Activated CD8-positive, alpha-beta memory T cell treated with anti-CD3 and anti-CD28 coated beads, Interleukin-2, amount 50 U/mL, for 24 hours (primary cell): Measurements from ENCODE around the gene SNX3.

Experiments
- DNase-seq: peaks from one replicate; pipeline ENCODE4 v3.0.0-alpha.2; 2020; ENCODE audit errors: extremely low read depth

The SNX3 gene

DNA sequence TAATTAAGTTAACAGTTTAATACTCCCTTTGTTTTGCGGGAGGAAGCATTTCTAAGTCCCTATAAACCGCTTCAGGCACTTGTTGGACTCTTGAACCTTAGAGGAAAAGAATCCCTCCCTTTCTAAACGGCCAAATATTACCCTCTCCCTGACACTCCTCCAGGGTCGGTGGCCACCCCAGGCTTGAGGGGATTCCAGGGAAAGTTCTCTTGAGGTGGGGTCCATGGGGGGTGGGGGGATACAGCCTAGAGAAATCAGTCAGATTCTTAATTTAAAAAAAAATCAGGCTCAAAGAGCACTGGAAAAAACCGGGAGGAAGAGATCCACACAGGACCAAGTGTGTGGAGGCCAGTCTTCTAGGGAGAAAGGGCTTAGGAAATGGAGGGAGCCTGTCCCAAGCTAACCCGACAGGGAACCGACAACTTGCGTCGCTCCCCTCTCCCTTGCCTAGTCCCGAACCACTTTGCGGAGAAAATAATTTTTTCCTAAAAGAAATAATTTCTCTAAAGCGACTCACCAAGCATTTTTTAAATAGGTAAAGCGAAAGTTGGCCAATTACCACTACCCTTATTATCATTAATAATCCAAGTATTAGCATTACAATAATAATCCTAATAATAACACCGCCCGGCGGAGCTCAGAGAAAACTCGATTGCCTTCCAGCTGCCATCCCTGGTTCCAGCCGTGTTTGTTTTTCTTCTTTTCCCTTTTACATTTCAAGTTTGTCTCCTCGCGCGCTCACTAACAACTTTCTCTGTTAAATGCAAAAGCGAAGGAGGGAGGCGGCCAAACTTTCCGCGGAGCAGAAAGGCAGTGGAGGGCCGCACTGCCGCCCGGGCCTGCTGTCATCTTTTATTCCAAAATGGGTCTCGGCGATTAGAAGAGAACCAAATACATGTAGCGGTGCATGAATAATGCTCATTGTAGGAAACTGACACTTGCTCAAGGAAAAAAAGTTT lies 90.2 kb downstream of the SNX3 start:
- no peak for DNase-seq

DNA sequence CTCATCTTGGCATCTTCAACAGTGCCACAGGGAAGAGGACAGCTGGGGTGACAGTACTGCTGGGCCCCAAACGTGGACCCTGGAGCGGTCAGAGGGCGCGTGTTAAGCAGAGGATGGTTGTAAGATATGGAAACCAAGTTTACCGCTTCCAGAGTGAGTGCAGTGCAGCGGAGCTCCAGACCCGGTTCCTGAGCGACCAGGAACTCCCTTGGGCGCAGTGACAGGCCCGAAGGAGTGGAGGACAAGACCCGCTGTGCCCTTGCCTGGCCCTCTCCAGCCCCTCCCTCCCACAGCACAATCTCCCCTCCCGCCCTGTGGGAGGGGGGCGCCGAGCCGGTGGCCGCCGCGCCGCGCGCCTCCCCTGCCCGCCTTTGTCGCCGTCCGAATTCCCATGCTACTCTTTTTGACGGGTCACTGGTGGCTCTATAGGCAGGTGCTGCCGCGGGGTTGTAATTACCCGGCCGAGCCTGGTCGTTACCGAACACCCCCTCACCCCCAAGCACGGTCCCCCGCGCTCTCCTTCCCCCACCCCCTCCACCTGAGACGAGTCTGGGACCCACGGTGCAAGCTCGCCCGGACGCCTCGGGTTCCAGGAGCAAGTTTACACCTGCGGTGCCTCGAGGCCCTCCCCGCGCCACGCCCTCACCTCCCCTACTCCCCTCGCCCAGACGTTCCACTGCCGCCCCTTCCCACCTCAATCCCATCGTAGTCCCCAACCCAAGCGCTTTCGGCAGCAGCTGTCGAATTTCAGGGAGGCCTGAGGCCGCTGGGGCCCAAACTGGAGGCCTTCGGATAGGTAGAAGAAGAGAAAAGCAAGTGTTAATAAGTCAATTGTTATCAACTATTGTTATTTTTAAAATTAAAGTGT lies 91.1 kb downstream of the SNX3 start:
- DNase-seq: no peak

DNA sequence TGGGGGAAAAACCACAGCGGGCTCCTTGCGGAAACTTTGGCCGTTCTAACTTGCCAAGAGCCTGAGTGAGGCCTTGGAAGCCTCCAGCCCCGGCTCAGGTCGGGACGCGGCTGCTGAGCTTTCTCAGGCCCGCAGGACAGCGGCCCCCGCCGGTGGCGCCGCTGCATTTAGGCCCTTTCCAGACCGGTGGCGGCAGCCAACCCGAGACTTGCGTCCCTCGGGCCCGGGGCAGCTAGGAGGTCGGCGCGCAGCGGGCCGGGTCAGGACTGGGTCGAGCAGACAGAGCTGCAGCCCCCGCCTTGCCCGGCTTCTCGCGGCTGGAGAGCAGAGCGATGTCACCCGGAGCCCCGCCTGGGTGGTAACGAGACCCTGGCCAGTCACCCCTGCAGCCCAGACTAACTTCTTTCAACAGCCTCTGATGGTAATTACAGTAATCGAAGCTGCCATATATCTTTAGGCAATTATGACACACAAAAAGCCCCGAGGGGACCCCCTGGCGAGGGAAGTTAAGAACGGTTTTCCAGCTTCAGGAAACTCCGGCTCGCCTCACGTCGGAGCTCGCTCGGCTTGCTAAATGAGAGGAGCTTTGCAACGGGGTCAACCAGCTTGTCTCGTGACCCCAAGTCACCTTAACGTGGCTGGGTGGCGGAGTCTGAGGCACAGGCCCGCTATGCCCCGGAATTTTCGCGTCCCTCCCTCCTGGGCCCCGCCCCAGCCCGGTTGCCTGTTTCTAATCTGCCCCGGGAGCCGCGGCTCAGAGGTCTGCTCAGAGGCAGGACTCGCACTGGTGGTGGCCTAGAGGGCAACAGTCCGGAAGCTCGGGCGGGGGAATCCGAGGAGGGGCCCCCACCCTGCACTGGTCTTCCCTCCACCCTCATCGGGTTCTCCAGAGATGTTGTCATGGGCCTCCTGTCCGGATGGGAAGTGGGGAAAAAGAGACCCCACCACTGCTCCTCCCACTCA lies 92.1 kb downstream of the SNX3 start:
- DNase-seq: no peak

DNA sequence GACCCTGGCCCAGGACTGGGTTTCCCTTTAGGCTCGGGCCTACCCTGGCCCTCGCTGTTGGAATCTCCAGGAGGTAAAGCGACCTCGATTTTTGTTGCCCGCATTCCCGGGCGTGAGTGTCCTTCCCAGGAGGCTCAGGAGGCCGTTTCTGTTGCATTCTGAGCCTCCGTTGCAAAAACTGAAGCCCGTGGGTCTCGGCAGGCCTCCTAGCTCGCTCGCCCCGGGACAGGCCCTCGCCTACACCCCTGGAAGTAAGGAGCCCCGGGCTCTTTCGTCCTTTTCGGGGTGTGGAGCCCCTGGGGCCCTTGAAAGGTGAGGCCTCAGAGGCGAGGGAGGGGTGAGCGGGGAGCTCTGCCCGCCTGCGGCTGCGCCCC lies 92.8 kb downstream of the SNX3 start:
- no peak for DNase-seq

DNA sequence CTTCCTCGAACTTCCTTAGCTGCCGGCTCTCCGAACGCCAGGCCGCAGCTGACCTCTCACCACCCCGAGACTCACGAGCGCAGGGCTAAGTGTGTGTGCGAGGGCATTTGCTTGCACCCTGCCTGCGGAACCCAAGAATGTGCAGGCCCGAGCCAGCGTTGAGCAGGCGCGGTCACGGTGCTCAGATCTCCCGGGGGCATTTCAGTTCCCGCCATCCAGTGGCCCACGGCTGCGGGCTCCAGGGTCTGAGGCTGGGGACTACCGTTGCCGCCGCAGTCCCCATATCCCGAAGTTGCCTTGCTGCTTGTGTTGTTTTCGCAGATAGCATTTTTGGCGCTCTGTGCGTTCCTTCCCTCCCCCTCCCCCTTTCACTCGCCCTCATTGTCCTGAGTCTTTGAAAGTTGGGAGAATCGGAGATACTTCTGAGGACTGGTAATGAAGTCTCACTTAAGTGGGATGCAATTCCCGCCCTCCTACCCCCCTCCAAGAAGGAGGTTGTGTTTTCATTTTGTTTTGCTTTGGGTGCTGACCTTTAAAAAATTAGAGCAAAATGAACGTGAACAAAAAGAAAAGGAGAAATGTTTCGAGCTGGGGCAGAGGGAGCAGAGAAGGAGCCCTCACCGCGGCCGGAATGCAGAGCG lies 93.3 kb downstream of the SNX3 start:
- DNase-seq: no peak

DNA sequence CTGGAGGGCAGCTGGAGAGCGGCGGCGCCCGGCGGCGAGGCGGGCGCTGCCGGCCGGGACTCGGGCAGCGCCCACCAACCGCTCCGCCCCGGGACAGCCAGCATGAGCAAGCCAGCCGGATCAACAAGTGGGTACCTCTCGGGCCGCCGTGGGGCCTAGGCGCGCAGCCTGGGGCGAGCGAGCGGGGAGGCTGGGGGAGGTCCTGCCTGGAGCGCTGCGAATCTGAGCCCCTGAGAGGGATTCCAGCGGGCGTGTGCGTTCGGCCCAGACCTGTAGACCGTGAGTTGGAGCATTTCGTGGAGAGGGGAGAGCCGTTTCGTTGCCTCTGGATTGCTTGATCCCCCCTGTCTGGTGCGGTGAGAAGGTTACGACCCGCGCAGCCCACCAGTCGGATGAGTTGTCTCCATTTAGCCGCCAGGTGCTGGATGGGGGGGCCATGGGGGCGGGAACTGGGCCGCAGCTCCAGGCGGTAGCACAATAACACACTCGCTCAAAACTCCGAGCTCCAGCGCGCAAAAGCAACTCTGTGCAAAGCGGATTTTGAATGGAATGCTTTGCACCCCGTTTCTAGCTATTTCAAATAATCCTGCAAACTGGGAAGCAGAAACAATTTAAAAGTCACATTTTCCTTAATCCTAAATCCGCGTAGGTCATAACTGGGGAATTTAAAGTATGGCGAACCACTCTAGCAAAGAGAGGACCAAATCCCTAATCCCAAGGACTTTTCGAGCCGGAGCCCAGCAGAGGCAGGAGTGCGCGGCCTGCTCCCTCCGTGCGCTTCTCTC lies 94.0 kb downstream of the SNX3 start:
- DNase-seq: no peak

DNA sequence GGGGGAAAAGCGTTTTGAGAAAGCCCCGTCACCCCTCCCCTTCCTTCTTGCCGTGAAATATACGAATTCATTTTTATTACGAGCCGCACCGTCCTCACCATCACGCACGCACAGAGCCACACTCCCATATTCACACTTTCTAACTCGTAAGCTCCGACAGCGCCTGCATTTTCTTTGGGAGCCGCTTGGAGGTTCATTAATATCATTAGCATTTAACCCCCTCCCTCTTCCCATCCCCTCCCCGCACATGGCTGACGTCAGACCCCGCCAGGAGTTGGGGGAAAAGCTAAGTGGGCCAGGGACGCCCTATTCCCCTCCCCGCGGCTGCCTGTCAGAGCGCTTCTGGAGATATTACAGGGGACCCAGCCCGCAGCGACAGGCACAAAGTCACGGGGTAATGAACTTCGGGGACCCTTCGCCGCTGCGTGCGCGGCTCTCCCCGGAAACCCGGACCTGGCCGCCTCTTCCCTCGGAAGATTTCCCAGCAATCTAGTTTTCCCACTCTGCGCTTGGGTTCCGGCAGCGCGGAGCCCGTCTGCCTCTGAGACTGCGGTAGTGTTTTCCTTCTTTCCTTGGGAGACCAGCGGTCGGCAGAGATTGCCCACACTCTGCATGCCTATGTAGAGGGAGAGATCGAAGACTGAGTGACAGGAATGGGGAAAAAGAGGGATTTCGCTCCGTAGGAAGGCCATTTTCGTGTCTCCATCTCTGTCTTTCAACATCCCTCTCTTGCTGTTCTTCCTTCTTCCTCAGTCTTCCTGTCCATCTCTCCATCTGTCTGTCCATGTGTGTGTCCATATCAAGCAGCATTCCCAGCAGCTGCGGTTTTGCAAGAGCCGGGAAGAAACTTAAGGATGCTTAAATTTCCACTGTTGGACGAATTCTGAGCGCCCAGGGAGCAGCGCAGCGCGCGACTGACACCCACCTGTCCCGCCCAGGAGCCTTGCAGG lies 94.9 kb downstream of the SNX3 start, which contains the start of gene NR2E1:
TSS of gene NR2E1 (plus strand) at position 309 of the 950 bp plus-strand sequence. CDS start 744 bp downstream, outside the sequence.
- no peak for DNase-seq

DNA sequence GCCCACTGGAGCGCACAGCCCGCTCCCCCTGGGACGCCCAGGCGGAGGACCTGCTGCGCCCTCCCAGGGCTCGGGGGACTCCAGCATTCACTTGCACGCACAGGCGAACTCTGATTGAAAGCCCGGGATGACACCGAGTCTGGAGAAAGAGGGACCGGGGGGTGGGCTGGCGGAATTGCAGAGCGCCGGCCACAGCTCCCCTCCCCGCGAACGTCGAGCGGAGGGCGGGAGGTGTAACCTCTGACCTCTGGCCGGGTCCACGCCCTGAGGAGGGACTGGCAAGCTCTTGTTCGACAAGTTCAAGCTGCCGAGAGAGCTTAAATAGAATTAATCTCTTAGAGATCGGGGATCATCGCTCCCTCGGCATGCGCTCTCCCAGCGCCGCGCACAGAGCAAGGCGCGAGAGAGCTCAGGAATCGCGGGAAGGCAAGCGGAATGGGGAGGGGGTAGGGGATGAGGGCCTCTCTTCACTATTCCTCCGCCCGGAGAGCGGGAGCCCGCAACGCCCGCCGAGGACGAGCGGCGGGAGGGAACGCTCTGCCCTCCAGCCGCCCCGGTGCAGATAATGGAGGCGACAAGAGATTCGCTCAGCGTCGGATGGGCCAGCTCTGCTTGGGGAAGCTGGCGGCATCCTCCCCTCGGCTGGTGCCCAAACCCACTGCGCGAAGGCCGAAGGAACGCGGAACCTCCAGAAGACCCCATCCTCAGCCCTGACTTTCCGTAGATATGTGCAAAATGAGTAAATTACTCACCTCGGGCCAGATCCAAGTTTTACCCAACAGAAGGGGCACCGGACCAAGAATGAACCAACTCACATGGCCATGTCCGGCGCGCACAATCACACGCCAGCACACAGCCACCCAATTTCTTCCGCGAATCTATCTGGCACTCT lies 95.8 kb downstream of the SNX3 start:
- DNase-seq: no peak

DNA sequence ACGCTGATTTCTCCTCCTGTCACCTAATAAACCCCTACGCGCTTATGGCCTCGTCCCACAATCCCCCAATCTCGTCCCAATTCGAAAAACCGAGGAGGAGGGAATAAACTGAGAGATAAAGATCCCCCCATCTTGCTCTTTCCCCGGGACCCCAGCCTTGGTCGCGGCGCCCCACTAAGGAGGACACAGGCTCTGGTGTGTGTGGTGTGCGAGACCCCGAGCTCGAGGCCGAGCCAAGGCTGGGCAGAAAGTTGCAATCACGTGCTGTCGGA lies 96.4 kb downstream of the SNX3 start:
- no peak for DNase-seq

DNA sequence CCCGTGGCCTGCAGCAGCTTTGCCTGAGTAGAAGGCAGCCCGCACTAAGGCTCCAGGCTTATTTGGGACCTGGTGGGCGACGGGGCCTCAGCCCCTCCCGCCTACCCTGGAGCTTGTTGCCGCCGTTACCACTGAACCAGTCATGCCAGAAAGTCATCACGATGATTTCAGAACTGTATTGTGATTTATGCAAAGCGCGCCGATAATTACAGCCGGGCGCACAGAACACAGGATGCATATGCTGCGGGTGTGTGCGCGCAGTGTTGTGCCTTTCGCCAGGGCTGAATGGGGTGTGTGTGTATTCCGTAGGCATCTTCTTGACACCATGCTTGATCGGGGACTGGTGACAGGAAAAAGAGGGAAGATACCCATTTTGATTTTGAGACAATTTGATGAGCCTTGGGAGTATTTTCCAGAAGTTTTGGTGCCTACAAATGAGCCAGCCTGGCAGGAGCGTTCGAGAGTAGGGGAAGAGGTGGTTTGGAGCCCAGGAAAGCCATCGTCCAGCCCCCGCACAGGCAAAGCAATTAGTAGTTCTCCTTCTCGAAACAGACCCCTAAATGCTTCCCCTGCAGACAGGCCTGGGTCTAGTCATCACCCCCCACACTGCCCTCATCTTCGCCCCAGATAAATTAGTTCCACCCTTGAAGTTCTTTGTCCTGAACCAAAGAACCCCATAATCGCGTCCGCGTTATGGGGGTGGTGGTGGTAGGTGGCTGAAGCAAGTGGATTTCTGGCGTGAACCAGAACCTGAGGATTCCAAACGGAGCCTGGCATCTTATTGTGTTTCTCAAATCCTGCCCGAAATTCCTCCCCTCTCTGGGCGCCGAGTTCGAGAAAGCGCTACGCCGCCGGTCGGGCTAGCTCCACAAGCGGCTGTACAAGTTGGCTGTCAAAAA lies 96.9 kb downstream of the SNX3 start:
- no peak for DNase-seq

DNA sequence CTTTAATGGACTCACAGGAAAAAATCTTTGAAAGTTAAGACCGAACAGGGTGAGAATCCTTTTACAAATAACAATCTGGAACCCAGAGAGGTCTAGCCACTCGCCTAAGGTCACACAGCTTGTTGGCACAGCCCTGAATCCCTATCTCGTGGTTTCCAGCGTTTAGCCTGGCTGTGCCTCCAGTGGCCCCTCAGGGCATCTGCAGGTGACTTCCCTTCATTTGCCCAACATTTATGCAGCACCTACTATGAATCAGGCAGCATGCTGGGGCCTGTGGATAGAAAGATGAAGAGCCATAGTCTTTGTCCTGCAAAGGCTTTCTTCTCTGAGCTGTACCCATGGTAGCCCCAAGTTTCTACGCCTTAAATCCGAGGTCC lies 97.6 kb downstream of the SNX3 start:
- DNase-seq: no peak

DNA sequence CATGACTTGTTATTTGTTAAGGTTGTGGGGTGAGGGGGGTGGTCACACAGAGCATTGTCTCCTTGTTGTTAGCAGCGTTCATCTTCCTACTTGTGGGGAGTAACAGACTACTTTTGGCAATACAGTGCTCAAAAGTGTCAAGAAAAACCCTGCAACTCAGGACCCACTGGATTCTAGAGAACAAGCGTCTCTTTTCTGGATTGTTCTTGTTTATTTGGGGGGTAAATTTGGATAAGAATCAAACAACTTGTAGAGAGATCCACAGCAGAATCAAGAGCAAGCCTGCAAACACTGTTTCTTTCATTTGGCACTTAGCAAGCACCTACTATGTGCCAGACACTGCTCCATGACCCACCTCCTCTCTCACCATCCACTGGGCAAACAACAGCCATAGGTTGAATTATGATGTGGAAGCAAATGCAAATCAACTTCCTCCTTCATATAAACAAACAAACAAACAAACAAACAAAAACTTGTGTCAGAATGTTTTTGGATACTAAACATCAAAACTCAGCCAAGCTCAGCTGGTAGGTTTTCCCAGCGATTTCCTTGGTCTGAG lies 99.0 kb downstream of the SNX3 start:
- no peak for DNase-seq
